Activated CD4-positive, alpha-beta T cell treated with anti-CD3 and anti-CD28 coated beads for 1 hour (primary cell): ENCODE data around the gene CPSF4L.
"Not testable (repeated sequence)": the region's sequence is repeated elsewhere in the genome, so short reads cannot be mapped to it uniquely, and the experiment has no call there.

ENCODE experiments used
- DNase-seq: peaks from one replicate; pipeline ENCODE4 v3.0.0-alpha.2; 2020

The CPSF4L gene

DNA sequence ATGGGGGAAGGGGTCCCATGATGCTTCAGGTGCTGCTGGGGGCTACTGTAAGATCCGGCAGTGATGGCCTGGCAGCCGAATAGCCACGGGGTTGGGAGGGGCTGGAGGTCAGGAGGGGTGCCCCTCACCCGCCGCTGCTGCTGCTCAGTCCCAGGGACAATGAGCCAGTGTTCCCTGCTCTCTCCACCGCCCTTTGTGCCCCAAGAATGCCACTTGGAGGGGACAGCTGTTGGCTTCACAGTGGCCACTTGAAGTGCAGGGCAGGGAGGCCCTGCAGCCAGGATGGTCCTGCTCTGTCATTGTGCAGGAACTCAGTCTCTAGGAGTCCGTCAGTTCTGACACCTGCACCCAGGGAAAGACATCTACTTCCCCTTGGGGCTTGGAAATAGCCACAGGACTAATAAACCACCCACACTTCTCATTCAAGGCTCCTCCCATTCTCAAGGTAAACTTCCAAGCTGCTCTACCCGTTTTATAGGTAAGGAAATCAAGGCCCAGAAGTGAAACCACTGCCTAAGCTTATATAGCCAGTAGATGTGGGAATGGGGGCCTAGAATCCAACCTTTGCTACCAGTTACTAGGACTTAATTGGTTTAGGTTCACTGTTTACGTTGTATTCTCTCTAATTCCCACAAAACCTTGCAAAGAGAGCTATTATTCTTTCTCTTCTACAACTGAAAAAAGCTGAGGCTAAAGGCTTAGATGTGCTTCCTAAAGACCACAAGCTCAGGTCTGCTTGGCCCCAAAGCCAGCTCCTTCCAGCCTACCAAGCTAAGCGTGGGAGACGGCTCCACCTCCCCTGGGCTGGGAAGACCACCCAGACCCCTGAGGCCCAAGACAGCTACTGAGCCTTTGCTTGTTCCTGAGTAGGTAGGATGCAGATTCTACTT lies 6.2 kb upstream of the CPSF4L start:
- DNase-seq: no peak

GRCh38 chr17:73266796-73267195 lies 5.1 kb upstream of the CPSF4L start:
- DNase-seq: no peak

GRCh38 chr17:73265646-73266640 lies 4.3 kb upstream of the CPSF4L start:
- no peak for DNase-seq

- not testable (repeated sequence) for DNase-seq
Observed at GRCh38 chr17:73264448-73264847, 2.8 kb upstream of the CPSF4L start.

GRCh38 chr17:73262676-73263642 lies 1.3 kb upstream of the CPSF4L start:
- no peak for DNase-seq

- DNase-seq: no peak
Observed at GRCh38 chr17:73261952-73262675, 434 bp upstream of the CPSF4L start.

- DNase-seq: no peak
Observed at GRCh38 chr17:73257516-73257915, 4.2 kb downstream of the CPSF4L start.

DNA sequence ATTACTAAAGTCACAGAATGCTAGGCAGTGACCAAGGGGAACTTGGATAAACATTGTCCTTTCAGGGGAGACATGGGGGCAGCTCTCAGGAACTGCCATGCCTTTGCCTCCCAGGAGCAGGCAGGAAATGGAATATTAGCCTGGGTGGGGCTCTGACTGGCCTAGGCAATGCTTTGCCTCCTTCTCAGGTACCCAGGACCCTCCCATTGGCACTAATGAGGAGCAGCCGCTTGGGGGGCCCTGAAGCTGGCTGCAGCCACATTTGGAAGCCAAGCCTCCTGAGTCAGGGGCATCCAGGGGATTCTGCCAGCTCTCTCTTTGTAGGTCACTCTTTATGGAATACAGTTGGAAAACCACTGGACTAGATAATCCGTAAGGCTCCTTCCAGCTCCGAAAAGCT lies 5.5 kb downstream of the CPSF4L start:
- no peak for DNase-seq

GRCh38 chr17:73255671-73256181 lies 6.0 kb downstream of the CPSF4L start:
- peak; percentile 42 for DNase-seq

GRCh38 chr17:73251871-73252270 lies 9.8 kb downstream of the CPSF4L start:
- DNase-seq: no peak

DNA sequence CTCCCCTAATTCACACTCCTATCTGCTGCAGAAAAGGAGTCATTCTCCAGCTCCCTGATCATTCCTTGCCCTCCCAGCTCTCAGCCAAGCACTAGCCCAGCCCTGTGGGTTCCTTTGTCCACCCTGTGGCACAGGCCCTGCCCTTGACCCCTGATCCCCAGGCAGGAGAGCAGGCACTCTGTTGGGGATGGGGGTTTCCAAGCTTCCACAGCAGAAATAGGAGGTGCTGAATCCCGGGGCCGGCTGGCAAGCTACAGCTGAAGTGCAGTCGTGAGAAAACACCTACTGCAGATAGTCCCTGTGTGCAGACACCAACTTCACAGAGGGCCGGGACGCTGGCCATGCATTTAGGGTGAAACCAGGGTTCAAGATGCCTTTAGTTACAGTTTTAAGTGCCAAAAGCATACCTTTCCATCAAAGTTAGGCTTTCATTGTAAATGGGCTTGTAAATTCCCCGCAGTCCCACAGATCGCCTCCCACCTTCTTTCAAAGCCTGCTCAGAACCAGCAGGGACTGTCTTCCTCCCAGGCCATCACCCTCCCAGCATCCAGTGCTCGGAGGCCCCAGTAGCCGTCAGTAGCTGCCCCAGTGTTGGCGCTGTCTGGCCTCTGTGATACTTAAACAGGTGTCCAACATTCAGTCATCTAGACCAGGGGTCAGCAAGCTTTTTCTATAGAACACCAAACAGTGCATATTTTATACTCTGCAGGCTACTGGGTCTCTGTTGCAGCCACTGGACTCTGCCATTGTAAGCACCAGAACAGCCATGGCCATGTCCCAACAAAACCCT lies 10.6 kb downstream of the CPSF4L start:
- DNase-seq: no peak

GRCh38 chr17:73249700-73250099 lies 12.0 kb downstream of the CPSF4L start:
- DNase-seq: no peak

DNA sequence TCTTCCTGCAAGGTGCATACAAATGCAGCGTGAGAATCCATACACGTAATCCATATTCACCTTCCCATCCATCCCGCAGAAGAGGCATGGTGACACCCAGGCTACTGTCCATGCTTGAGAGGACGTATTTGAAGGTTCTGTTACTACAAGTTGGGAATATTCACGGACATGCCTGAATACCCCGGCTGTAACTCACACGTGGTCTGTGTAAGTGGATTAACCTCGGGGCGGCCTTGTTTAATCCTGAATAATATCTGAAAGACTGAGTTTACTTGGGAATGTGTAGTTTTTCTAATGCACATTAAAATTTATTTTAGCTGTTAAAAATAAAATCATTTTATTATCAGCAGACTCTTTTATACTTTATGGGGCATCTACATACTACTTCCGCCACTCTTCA lies 13.1 kb downstream of the CPSF4L start:
- no peak for DNase-seq

- no peak for DNase-seq
Observed at GRCh38 chr17:73247726-73248125, 14.0 kb downstream of the CPSF4L start.

GRCh38 chr17:73240561-73240960 lies 21.1 kb downstream of the CPSF4L start:
- DNase-seq: no peak

DNA sequence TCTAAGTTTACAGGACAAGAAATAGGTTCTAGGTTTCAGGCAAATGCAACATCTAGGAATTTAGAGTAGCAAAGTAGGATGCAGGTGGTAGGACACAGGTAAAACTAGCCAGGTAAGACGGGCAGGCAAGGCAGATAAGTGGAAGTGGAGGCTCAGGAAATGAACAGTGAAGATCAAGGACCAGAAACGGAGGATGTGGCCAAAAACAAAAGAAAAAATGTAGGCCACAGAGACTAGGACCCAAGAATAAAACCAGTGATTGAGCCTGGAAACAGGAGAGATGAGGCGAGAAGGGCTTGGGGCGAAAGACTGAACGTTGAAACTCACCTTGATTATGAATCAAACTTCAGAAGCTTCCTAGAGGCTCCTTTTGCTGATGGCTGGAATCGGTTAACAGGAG lies 24.0 kb downstream of the CPSF4L start:
- DNase-seq: no peak

GRCh38 chr17:73234736-73235135 lies 26.9 kb downstream of the CPSF4L start:
- DNase-seq: no peak

DNA sequence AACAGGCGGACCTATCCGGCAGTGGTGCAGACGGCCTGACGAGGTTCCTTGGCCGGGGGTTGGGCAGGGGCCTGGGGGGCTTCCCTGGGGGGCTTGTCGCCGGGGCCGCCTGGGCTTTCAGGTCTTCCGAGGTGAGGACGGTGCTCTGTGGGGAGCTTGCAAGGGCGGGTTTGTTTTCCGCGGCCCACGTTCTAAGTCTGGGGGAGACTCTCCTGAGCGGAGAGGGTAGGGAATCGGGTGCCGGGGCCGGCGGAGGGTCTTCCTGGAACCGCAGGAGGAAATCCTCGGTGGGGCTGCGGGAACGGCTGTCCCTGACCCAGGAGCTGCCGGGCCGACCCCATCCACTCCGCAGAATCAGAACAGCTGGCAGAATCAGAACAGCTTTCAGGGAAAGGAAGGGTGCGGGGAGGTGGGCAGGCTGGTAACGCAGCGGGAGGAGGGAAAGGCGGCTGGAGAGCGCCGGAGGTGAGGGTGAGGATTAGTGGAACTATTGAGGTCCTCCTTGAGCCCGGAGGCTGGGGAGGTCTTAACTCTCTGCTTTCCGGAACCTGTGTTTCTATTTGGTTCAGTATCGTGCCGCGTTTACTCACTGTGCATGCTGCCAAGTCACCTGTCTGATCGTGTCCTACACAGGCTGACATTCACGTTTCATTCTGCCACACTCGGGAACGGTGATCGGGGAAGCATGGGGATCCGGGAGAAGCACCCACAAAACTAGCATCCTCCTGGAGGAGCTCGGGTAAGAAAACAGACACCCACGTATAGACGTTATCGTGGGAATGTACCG lies 28.9 kb downstream of the CPSF4L start:
- no peak for DNase-seq

DNA sequence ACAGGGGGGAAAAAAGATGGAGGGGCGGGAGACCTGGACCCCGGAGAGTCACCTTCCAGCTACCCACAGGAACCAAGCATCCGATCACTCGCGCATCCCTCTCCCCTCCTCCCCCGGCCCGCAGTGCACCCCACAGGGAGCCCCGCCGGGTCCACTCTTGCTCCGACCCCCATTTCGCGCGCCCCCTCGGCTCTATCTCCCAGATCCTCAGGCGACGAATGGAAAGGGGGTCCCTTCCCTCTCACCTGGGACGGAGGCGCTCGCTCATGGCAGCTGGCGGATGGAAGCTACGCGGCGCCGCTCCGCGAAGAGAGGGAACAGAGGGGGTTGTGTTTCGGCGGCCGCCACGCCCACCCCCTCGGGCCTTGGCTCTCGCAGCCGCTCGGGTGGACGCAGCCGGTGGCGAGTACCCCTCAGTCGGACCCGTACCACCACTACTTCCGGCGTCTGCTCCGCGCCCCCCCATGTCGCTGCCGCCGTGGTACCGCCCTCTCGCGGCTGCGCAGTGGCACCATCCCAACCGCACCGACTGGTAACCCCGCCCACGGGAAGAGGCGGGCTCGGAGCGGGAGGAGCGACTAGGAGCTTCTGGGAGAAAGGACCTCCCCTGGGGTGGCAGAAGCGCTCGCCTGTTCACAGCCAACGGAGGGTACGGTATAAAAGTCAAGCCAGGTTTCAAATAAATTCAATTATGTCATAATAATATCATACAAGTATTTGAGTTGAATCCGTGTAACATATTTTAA lies 29.7 kb downstream of the CPSF4L start:
- DNase-seq: peak; percentile 95
